ENCODE measurements around the gene TMPRSS12. TPM values are rescaled to one million over a fixed set of nuclear protein-coding genes. Genes with fewer than 3 reads are reported as not detected.

TMPRSS12 gene
- total RNA-seq, 1 experiment from 2014 or later: not detected

DNA sequence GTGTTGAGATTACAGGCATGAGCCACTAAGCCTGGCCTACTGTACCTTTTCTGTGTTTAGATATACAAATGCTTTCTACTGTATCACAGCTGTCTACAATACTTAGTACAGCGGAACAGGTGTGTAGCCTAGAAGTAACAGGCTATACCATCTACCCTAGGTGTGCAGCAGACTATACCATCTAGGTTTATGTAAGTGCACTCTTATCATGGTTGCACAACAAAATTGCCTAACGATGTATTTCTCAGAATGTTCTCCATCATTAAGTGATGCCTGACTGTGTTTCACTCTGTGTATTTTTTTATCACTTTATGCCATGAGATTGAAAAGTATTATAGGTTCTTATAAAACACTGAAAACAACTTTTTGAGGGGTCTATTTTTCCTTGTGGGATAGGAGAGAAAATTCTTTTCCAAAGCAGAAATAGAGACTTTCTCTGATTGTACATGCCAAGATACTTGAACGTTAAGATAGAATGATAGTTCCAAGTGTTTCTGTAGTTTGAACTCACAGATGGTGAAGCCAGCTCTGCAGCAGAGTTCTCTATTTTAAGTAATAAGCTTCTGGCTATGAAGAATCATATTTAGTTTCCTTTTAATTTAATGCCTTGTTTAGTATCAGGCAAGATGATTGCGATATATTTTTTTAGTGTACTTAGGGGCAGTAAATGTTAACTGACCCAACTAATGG, 17.0 kb downstream of the TMPRSS12 start:
- Histone ChIP-seq H3K9me3 (ENCODE audit: control insufficient read depth, insufficient read depth, low read depth, low read length) (no peaks in the 10 kb centered on the region), H3K27me3 (ENCODE audit: control insufficient read depth, insufficient read depth, low read length) (no peaks in the 10 kb centered on the region), H3K4me3 (ENCODE audit: low read depth in 2 of 2, low read length in 2 of 2) (no peak overlapping the region), H3K36me3 (ENCODE audit: control insufficient read depth, insufficient read depth, low read length) (no peaks in the 10 kb centered on the region), H3K4me1 (ENCODE audit: control insufficient read depth, insufficient read depth, low read length) (no peaks in the 10 kb centered on the region), H3K27ac (ENCODE audit: low read length) (no peak overlapping the region)
- ATAC-seq (no peak), DNase-seq (ENCODE audit: low read depth, low spot score) (no peak)
- CTCF ChIA-PET: interaction anchor here (0.6 kb wide), 1 partner anchor 696 kb away, joined by 5 read pairs; no protein-coding TSS in a partner anchor
- in situ Hi-C loops (cut with HindIII; ENCODE audit: low pct_unique_long_range_greater_than_20kb, low sequenced_read_pairs): no loop called here
- POLR2A ChIA-PET: interaction anchor here (0.6 kb wide), 1 partner anchor 407 kb away, joined by 15 read pairs; no protein-coding TSS in a partner anchor
- TF ChIP-seq SIN3A (IDR thresholded peaks at IDR 0.05; ENCODE audit: borderline replicate concordance, insufficient read depth, low read depth, low read length): no peak
- TF ChIP-seq POLR2AphosphoS5 (IDR thresholded peaks at IDR 0.05; ENCODE audit: low read depth, low read length): no peak
- TF ChIP-seq, protein P1, sequence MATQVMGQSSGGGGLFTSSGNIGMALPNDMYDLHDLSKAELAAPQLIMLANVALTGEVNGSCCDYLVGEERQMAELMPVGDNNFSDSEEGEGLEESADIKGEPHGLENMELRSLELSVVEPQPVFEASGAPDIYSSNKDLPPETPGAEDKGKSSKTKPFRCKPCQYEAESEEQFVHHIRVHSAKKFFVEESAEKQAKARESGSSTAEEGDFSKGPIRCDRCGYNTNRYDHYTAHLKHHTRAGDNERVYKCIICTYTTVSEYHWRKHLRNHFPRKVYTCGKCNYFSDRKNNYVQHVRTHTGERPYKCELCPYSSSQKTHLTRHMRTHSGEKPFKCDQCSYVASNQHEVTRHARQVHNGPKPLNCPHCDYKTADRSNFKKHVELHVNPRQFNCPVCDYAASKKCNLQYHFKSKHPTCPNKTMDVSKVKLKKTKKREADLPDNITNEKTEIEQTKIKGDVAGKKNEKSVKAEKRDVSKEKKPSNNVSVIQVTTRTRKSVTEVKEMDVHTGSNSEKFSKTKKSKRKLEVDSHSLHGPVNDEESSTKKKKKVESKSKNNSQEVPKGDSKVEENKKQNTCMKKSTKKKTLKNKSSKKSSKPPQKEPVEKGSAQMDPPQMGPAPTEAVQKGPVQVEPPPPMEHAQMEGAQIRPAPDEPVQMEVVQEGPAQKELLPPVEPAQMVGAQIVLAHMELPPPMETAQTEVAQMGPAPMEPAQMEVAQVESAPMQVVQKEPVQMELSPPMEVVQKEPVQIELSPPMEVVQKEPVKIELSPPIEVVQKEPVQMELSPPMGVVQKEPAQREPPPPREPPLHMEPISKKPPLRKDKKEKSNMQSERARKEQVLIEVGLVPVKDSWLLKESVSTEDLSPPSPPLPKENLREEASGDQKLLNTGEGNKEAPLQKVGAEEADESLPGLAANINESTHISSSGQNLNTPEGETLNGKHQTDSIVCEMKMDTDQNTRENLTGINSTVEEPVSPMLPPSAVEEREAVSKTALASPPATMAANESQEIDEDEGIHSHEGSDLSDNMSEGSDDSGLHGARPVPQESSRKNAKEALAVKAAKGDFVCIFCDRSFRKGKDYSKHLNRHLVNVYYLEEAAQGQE (IDR thresholded peaks at IDR 0.05; ENCODE audit: insufficient read depth in 1 of 2, low read depth in 2 of 2, low read length in 1 of 2): no peak
- TF ChIP-seq, protein P2, sequence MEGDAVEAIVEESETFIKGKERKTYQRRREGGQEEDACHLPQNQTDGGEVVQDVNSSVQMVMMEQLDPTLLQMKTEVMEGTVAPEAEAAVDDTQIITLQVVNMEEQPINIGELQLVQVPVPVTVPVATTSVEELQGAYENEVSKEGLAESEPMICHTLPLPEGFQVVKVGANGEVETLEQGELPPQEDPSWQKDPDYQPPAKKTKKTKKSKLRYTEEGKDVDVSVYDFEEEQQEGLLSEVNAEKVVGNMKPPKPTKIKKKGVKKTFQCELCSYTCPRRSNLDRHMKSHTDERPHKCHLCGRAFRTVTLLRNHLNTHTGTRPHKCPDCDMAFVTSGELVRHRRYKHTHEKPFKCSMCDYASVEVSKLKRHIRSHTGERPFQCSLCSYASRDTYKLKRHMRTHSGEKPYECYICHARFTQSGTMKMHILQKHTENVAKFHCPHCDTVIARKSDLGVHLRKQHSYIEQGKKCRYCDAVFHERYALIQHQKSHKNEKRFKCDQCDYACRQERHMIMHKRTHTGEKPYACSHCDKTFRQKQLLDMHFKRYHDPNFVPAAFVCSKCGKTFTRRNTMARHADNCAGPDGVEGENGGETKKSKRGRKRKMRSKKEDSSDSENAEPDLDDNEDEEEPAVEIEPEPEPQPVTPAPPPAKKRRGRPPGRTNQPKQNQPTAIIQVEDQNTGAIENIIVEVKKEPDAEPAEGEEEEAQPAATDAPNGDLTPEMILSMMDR (IDR thresholded peaks at IDR 0.05): no peak
- BruUV-seq (replicated peaks): no TSS peak
- intact Hi-C loops (cut with micrococcal nuclease; ENCODE audit: unreplicated experiment): no loop called here

DNA sequence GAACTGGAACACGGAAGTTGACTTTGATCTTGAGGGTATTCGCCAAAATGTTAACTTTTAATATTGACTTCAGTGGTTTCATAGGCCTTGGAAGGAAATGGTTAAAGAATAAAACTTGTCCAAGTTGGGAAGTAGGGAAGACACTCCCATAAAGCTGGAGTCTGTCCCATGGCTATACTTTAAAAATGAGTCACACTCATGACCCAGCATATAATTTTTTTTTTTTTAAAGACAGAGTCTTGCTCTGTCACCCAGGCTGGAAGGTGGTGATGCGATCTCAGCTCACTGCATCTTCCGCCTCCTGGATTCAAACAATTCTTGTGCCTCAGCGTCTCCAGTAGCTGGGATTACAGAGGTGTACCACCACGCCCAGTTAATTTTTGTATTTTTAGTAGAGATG, 19.6 kb downstream of the TMPRSS12 start:
- intact Hi-C loops (cut with micrococcal nuclease; ENCODE audit: unreplicated experiment) (no loop called here), in situ Hi-C loops (cut with HindIII; ENCODE audit: low pct_unique_long_range_greater_than_20kb, low sequenced_read_pairs) (no loop called here)
- no peaks in the 10 kb centered on the region for H3K27me3 ChIP-seq (ENCODE audit: control insufficient read depth, insufficient read depth, low read length)
- H3K4me3 ChIP-seq (ENCODE audit: low read depth in 2 of 2, low read length in 2 of 2): no peak overlapping the region
- TF ChIP-seq, protein P1 (IDR thresholded peaks at IDR 0.05; ENCODE audit: insufficient read depth in 1 of 2, low read depth in 2 of 2, low read length in 1 of 2): no peak
- TF ChIP-seq, protein P2 (IDR thresholded peaks at IDR 0.05): no peak
- no peak for TF ChIP-seq TCF7L2 (IDR thresholded peaks at IDR 0.05; ENCODE audit: low read depth, low read length)
- TF ChIP-seq SIN3A (IDR thresholded peaks at IDR 0.05; ENCODE audit: borderline replicate concordance, insufficient read depth, low read depth, low read length): no peak
- no peak for TF ChIP-seq POLR2AphosphoS5 (IDR thresholded peaks at IDR 0.05; ENCODE audit: low read depth, low read length)
- H3K4me1 ChIP-seq (ENCODE audit: control insufficient read depth, insufficient read depth, low read length): no peaks in the 10 kb centered on the region
- H3K36me3 ChIP-seq (ENCODE audit: control insufficient read depth, insufficient read depth, low read length): no peaks in the 10 kb centered on the region
- no TSS peak for BruUV-seq (replicated peaks)
- no peak overlapping the region for H3K27ac ChIP-seq (ENCODE audit: low read length)
- H3K9me3 ChIP-seq (ENCODE audit: control insufficient read depth, insufficient read depth, low read depth, low read length): no peaks in the 10 kb centered on the region
- ATAC-seq (no peak), DNase-seq (ENCODE audit: low read depth, low spot score) (peak; percentile 8)
- ChIA-PET POLR2A (interaction anchor here (0.7 kb wide), 2 partner anchors 10 to 246 kb away, joined by 3 to 9 read pairs; no protein-coding TSS in a partner anchor), CTCF (no interaction called here)
